HG02678 (cell line): ENCODE data around the gene SEPTIN5.
A peak's percentile ranks its signal among the peaks of the same experiment; 100 is the strongest.

Experiments
- ATAC-seq: cut with Tn5 transposase; IDR thresholded peaks from one replicate; pipeline ENCODE4 v1.9.1; 2021; ENCODE audit warnings: mild to moderate bottlenecking, moderate library complexity; ENCODE audit not compliant: unreplicated experiment

The SEPTIN5 gene

DNA sequence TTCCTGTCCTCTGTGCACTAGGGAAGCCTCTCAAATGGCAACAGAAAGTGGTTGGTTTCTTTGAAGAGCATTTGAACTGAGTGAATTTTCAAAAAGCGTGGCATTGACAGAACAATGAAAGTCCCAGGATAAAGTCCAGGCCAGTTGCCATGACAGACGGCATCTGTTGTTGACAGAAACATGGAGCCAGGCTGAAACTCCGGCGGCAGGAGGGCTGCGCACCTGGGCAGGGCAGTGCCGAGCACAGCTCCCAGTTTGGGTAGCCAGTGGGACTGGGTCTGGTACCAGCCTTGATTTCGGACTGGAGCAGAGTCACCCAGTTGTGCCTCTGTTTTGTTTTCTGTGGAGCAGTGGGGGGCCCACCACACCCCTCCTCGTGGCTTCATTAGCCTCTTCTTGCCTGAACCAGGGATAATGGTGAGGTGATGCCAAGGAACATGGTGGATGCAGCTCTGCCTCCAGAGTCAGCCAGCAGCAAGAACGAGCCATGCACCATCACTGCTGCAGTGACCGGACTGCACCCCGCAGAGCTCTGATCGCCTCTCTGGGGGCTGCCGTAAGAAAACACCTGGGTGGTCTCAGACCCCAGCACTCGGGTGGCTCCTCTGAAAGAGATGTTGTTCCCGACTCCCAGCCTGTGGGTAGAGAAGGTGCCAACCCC, 9.8 kb upstream of the SEPTIN5 start:
- ATAC-seq: no peak

DNA sequence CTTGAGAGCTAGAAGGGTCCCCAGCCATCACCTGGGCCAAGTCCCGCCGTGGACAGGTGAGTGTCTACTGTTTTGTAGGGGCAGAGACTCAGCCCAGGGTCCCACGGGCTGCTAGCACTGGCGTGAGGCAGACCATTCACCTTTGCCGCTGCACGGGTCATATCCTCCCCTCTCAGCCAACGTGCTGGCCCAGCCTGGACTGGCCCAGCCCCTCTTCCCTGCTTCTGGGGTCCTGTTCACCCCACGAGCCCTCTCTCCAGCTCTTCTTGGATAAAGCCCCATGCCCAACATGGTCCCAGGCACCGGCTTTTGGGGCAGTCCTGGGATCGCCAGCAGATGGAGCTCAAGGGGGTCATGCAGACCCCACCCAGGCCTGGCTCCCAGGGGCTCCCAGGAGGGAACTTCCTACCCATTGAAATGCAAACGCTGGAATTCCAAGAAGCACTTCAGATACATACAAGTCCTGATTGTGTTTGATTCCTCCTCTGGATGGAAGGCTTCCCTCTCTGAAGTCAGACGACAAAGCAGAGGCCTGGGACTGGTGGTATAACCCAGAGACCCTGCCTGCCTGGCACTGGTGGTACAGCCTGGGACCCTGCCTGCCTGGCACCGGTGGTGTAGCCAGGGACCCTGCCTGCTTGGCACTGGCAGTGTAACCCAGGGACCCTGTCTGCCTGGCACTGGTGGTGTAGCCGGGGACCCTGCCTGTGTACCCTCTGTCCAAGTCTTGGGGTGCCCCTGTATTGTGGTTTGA, 8.9 kb upstream of the SEPTIN5 start:
- no peak for ATAC-seq

DNA sequence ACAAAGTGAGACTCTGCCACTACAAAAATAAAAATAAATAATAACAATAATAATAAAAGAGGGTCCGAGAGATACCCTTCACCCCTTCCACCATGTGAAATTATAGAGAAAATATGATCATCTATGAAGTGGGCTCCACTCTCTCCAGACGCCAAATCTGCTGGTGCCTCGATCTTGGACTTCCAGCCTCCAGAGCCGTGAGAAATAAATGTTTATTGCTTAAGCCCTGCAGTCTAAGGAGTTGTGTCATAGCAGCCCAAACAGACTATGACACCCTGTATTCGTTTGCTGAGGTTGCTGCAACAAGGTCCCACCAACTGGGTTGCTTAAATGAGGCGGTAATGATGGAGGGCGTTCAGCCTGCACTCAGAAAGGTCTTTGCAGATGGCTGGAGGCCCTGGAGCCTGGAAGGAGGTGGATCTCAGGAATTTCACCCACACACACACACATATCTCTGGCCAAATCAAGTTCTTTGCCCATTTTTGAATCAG, 7.6 kb upstream of the SEPTIN5 start:
- no peak for ATAC-seq

DNA sequence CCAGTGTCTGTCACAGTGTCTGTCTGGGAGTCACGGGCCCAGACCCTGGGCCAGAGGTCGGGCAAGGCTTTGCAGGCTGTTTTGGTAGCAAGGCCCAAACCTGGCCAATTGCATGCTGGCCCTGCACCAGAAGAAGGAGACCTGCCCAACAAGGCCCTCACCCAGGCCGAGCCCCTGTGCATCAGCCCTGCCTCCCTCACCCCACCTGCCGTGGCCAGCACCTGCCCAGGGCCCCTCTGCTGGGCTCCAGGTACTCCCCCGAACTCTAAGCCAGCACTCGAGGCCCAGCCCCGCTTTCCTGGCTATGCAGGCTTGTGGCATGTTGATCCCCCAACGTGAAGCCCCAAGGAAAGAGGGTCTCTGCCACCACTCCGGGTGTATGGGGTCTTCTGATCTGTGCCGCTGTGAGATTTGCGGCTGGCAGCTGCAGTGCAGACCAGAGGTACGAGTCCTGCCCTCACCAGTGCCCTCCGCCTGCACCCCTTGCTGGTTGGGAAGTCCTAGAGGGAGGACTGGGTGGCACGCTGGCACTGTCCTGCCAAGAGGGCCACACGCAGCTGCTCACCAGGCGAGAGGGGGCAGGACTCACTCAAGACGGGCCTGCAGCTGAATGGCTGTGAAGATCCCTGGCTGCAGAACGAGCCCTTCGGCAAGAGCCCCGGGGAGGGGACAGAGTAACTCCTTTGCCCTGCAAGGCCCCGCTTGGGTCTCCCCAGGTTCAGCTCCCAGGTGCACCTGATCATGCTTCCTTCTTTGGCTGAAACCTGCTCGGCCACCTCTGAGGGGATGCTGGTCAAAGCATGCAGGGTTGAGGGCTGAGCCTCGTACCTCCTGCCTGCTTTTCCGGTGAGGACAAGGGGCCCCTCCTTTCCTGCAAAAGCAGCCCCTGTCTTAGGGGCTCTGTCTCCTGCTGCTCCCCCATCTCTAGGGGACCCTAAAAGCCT, 6.7 kb upstream of the SEPTIN5 start:
- ATAC-seq: no peak

DNA sequence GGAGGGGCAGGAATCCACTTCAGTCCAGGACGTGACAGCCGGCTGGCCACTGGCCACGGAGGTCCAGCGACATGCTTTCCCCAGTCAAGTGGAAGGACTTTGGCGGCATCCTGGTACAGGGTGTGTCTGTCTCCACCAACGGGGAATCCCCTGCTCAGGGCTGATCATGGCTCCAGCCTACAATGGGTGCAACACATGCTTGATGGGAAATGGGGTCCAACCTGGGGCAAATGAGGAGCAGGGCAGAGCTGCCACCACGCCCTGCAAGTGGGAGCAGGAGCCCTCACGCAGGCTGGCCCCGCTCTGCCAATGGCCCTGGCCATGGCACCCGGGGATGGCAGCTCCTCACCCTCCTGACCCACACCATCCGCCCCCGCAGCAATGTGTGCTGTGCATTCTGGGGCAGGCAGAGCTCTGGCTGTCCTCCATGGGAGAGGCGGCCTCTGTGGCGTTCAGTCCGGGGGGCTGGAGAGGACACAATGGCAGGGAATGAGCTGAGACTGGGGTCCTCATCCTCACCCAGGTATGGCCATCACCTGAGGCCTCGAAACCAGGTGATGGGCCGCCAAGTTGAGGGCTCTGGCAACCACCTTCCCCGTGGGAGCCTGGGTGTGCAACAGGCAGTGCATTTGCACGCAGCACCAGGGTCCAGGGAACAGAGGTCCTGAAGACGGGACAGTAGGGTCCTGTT, 5.8 kb upstream of the SEPTIN5 start:
- no peak for ATAC-seq

DNA sequence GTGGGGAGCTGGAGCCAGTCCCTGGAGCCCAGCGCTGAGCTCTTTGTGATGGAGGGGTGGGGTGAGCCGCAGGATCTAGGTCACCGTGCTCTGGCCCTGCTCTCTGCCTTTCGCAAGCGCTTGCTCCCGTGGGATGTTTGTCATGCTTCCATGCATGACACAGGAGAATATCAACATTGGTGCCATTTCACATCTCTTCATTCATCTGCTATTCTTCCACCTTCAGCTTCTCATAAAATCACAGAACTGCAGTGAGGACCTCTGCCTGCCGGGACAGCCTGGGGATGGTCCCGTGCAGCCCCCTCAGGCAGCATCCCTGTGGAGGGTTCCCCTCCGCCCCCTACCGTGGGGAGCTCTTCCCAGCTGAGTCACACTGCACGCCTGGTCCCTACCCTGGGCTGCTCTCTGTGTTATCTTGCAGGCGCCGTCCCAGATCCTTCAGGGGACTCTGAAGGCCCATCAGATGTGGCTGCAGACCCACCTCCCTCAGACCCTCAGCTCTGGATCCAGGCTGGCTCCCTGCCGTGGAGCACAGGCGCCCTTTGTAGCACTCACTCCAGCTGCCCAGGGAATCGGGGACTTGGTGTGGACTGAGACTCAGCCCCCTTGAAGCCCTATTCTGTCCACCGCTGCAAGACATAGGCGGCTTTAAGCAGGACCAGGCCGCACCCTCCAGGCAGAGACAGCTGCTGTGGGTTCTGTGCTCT, 5.1 kb upstream of the SEPTIN5 start:
- ATAC-seq: no peak

DNA sequence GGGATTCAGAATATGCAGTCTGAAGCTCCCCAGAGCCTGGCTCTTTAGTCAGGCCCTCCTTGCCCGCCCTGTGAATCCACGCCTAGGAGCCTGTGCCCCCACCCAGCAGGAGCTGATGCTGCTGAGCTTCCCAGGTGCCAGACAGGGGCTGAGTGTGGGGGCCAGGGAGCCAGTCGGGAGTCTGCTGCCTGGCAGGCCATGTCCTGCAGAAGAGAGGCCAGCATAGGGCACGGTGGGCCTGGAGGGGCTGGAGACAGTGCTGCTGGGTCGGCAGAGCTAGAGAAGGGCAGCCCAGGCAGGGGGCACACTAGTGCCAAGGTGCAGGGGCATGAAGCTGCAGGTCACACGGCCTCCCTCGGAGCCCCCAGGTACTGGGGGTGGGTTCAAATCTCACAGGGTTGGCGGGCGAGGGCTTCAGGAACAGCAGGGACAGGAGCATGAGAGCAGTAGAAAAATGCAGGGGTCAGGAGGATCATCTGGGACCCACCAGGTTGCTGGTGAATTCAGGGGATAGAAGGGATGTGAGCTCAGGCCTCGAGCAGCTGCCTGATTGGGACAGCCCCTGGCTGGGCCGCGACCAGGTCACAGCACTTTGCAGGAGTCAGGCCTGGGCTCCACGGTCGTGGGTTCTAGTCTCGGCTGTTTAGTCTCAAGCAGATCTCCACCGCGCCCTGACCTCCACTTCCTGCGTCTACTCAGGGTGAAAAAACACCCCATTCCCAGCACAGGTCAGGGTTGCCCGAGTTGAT, 4.1 kb upstream of the SEPTIN5 start:
- no peak for ATAC-seq

DNA sequence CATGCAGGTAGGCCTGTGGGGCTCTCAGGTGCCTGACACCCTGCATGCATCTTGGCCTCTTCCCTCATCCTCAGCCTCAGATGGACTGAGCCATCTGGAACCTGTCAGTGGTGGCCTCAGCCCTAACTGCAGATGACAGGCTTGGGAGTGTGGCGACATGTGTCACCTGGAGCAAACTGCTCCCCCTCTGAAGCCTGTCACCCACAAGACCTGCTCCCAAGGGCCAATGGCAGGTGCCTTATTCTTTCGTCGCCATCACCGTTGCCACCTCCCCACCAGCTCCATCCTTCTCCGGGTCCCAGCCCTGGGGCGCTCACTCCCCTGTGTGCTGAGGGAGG, 3.6 kb upstream of the SEPTIN5 start:
- no peak for ATAC-seq

DNA sequence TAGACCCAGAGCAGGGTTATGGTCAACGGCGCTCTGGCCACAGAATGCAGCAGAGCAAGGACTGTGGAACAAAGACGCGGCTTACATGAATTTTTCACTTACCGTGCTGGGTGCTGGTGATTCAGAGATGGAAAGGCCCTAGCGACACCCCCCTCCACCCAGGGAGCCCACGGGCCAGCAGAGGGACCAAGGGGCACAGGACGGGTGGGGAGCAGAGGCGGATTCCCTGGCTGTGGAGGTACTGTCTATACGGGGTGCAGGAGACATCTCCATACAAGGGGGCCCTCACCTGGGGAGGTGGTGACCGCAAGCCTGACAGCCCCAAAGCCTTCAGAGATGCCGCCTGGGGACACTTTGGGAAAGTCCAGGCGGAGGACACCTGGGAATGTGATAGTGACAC, 1.1 kb upstream of the SEPTIN5 start:
- ATAC-seq: no peak

DNA sequence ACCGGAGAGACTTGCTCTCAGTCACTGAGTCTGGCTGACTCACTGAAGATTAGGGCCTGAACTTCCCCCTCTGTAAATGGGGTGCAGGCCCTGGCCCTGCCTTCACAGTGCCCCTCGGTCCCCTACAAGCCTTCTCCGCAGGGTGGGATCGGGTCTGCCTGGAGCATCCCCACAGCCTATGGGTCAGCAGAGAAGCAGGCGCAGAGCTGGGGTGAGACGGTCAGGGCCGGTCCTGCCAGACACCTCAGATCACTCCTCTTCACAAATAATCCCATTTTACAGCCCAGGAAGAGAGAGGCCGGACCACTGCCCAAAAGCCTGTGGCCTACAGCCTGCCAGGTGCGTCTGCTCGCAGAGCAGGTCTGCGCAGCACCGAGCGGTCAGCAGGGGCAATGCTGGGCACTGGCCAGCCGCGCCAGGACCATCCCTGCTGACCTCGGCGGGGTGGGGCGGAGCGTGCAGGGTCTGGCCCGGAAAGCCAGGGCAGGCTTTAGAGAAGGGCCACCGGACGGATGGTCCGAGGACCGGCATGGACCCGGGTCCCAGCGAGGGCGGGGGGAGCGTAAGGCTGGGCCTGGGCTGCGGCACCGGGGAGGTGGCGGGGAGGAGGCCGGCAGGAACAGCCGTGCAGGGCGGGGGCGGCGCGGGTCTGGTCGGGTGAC, 522 bp upstream of the SEPTIN5 start:
- ATAC-seq: no peak

DNA sequence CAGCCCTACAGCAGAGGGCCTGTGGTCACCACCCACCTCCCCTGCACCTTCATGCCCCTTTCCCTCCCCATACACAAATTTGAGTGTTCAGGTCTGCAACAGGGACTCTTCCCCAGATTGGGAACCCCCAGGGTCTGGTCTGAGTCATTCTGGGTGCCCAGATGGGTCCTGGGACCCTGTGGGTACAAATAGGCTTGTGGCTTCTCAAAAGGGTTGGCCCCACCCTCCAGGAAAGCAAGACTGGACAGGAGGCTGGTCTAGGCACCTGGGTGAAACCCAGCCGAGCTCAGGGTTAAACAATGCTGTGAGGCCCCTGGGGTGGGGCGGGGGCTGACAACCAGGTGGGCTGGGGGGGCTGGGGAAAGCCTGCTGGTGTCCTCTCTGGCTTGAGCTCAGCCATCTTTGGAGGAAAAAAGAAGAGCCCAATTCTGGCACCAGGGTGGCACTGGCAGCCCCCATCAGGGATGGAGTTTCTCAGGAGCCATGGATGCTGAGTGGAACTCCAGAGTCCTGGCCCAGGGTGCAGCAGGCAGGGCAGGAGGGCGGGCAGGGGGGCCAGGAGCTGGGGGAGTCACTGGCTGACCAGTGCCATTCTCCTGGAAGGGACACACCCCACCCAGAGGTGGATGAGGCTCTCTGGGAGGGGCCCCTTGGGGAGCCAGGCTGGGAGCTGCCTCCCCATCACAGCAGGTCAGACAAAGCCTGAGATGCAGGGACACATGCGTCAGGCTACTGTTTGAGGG, 1.1 kb downstream of the SEPTIN5 start:
- no peak for ATAC-seq

DNA sequence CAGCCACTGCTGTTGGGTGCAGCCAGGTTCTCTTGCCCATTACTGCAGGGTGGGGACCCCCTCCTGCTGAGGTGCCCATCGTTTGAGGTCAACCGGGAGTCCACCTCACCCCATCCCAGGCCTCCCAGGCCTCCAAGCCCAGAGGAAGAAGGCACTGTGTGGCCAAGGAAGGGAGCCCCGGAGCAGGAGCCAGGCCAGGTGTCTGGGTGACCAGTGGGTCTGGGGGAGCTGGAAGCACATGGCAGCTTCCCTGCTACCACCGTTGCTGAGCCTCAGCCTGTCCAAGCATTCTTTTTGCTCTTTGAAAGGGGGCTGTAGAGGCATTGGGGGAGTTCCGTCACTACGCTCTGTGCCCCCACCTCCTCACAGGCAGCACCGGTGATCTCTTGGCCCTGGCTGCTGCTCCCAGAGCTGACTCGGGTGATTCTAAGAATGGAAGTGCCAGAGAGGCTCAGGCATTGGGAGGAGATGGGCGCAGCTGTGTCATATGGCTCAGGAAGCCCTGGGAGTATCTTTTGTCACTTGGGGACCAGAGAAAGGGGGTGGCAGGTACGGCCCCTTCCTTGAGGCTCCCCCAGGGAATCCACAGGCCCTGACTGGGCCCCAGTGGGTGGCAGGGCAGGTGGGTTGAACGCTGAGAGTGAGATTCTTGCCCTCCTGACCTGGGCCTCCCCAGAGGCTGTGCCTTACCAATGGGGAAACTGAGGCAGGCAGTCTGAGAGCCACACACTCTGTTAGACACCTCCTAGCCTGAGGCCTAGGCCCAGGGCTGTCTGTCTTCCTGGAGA, 1.9 kb downstream of the SEPTIN5 start:
- no peak for ATAC-seq

DNA sequence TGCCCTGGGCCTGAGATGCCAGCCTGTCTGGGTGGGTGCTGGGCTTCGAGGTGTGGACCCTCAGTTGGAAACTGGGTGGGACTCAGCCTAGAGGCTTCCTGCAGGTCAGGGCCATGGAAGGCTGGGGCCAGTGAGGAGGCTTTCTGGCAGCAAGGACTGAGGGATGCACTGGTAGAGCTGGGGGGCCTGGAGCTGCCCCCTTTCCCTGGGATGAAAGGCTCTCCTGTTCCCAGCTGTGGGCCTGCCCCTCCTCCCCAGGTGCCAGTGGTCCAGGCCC, 2.5 kb downstream of the SEPTIN5 start:
- no peak for ATAC-seq

DNA sequence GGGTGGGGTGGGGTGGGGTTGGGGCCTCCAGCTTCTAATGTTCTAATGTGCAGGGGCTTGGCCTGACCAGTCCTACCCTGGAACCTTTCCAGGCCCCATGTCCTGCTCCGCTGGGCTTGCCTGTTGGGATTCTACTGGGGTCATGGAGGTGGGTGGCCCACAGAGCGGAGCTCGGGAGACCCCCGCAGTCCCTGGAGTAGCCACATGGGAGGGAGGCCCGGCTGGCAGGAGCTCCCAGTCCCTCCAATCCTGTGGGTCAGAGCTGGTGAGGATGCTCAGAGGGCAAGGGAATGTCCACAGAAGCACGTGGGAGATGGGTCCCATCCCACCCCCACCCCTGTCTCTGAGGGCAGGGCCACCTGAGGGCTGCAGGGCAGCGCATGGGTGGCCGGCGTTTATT, 2.9 kb downstream of the SEPTIN5 start:
- no peak for ATAC-seq

DNA sequence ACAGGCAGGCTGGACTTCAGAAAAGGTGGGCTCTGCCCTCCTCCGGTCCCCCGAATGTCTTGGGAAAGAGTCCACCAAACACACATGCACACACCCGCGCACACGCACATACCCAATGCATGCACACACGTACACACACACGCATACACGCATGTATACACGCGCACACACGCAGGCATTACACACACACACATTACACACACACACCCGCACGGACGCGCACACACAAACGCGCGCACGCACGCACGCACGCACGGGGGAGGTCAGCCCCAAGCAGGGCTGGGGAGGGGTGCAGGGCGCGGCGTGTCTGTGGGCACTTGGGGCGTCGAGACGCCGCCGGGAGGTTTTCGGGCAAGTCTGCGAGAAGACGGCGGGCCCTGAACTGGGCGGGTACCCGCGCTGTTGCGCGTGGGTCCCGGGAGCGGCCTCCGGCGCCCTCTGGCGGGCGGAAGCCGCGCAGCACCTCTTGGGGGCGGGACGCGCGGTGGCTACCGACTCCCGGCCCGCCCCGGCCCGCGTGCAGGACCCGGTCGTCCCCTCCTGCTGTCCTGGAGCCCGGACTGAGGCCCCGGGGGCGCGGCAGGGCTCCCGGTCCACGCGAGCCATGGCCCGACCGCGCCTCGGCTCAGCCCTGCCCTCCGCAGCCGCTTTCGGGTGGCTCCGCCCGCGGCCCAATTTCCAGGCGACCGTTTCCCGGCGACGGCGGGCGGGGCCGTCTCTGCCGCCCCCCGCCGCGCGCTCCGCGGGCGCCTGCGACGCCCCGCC, 3.6 kb downstream of the SEPTIN5 start:
- peak; percentile 62 for ATAC-seq

DNA sequence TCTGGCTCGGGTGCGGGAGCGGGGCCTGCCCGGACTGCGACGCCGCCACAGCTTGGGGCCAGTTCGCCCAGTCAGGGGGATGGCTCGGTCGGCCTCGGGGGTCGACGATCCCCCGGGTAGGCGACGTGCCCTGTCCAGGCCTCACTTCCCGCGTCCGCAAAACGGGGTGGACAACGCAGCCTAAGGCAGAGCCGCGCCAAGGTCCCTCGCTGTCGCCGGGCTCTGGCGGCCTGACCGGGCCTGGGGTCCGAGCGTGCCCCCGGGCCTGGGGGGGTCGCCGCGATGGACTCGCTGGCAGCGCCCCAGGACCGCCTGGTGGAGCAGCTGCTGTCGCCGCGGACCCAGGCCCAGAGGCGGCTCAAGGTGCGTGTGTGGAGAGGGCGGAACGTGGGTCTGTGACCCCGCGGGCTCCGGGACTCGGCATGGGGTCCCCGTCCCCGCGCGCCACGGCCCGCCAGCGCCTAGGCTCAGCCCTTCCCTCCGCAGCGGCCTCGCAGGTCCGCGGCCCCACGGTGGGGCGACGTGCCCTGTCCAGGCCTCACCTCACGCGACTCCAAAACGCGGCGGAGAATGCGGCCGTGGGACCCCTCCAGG, 4.2 kb downstream of the SEPTIN5 start:
- ATAC-seq: no peak

DNA sequence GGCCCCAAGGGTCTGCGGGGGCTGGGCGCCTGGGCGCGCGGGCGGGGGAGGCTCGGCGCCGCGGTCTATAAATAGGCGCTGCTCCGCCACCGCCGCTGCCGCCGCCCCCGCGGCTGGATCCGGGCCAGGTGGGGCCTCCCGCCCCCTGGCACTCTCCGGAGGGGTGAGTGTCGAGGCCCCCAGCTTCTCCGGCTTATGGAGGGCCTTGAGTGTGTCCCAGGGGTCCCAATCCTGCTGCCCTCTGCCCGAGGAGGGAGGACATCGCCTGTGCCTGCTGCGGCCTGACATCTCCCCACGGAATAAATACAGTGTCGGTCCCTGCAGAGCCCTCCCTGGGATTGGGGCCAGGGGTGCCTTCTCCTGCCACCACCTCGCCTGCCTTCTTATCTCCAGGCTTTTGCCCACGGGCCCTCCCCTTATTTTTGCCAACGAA, 4.8 kb downstream of the SEPTIN5 start:
- ATAC-seq: no peak
